Uterus (tissue), 2 donors: Measurements from ENCODE around the gene PSMA6.

Experiments used
- POLR2A ChIP-seq, 2 donors: fragments of 450-650 bp; IDR thresholded peaks; one replicate each; pipeline ENCODE4 v1.6.1; 2016; ENCODE audit warnings: antibody characterized with exemption in 2 of 2, mild to moderate bottlenecking in 1 of 2, moderate library complexity in 1 of 2
- TF ChIP-seq, protein P1 (sequence below), 4 experiments: fragments of 200-600 bp in 2 of 4; fragments of 450-650 bp in 2 of 4; sonication (generic) in 2 of 4; IDR thresholded peaks; one replicate each; pipeline ENCODE4 v1.5.1; 2016 to 2019; ENCODE audit warnings: antibody characterized with exemption in 4 of 4, mild to moderate bottlenecking in 2 of 4, moderate library complexity in 1 of 4

DNA sequence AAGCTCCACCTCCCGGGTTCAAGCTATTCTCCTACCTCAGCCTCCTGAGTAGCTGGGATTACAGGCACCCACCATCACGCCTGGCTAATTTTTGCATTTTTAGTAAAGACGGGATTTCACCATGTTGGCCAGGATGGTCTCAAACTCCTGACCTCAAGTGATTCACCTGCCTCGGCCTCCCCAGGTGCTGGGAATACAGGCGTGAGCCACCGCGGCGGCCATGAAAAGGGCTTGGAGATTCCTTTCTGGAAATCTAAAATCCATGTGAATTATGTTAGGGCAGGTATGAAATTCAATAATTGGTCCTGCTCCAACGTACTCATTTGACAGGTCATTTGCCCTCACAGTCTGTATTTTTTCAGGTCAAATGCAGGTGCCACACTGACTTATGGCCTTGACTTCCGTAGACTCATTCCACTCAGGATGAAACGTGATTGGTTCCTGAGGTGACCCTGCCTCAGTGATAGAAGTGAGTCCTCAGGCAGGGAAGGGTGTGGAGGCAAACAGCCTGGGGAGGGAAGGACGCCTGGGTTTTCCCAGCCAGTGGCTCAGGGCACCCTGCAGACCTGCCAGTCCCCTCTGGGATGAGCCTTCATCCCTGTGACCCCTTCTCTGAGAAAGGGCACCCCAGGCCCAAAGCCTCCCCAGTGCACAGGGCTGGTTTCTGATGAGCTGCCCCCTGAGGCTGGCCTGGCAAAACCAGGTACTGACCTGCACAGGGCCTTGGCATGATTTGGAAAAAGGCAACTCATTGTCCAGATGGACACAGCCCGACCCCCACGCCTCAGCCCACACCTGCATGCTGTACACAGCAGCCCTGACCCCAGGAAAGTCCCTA is 48.7 kb downstream of the PSMA6 start:
- TF ChIP-seq POLR2A (IDR thresholded peaks at IDR 0.05): no peak
- TF ChIP-seq, protein P1, sequence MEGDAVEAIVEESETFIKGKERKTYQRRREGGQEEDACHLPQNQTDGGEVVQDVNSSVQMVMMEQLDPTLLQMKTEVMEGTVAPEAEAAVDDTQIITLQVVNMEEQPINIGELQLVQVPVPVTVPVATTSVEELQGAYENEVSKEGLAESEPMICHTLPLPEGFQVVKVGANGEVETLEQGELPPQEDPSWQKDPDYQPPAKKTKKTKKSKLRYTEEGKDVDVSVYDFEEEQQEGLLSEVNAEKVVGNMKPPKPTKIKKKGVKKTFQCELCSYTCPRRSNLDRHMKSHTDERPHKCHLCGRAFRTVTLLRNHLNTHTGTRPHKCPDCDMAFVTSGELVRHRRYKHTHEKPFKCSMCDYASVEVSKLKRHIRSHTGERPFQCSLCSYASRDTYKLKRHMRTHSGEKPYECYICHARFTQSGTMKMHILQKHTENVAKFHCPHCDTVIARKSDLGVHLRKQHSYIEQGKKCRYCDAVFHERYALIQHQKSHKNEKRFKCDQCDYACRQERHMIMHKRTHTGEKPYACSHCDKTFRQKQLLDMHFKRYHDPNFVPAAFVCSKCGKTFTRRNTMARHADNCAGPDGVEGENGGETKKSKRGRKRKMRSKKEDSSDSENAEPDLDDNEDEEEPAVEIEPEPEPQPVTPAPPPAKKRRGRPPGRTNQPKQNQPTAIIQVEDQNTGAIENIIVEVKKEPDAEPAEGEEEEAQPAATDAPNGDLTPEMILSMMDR (IDR thresholded peaks at IDR 0.05): no peak
